ENCODE data around the gene PIAS1.
"Not testable (repeated sequence)": the region's sequence is repeated elsewhere in the genome, so short reads cannot be mapped to it uniquely, and the experiment has no call there.

PIAS1 gene

DNA sequence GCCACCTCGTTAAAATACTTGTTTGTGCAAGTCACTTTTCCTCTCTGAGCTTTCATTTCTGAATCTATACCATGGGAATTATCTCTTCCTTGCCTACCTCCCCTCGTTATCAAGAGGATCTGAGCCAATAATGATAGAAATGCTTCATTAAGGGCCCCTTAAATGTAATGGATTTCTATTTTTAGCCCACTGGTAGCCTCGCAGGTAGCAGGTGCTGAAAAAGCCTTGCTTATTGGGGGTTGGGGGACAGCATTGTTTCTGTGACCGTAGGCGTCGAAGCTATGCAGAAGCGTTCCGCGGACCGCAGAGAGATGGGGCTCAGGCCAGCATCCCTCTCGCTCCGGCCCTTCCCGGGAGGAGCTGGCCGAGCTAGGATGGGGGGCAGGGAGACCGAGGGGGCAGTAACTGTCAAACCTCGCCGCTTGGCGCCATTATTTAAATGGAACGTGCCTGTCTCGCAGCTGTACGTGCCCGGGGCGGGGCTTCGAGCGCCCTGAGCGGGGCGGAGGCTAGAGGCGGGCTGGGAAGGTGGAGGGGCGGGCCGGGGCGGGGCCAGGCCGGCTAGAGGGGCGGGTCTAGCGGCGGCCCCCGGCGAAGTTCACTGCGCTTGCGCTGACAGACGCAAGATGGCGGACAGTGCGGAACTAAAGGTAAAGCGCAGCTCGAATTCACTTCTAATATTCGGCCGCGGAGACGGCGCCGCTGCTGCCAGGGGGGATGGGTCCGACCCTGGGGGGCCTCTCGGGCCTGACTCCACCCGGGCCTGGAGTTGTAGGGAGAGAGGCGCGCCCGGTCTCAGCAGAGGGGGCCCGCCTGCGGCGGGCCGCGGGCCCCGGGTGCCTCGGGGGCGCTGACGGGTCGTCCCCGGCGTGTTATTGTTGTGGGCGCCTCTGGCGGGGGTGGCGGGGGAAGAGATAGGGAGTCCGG lies at the start of gene PIAS1:
PIAS1 (plus strand) TSS at position 615 of the 927 bp plus-strand sequence; CDS start at position 627, 12 bp downstream.
- peak; percentile 87 for DNase-seq (ENCODE audit: low read depth)

DNA sequence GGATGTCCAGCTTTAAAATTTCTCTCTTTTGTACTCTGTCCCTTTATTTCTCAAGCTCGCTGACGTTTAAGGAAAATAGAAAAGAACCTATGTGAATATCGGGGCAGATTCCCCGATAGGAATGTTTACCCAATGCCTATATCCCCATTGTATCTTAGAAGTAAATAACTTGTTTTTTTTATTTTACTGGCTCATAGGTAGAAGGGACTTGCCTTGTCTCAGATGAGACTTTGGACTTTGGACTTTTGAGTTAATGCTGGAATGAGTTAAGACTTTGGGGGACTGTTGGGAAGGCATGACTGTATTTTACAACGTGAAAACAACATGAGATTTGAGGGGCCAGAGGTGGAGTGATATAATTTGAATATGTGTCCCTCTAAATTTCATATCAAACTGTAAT lies 46.5 kb upstream of the PIAS1 start:
- not testable (repeated sequence) for DNase-seq (ENCODE audit: low read depth)

DNA sequence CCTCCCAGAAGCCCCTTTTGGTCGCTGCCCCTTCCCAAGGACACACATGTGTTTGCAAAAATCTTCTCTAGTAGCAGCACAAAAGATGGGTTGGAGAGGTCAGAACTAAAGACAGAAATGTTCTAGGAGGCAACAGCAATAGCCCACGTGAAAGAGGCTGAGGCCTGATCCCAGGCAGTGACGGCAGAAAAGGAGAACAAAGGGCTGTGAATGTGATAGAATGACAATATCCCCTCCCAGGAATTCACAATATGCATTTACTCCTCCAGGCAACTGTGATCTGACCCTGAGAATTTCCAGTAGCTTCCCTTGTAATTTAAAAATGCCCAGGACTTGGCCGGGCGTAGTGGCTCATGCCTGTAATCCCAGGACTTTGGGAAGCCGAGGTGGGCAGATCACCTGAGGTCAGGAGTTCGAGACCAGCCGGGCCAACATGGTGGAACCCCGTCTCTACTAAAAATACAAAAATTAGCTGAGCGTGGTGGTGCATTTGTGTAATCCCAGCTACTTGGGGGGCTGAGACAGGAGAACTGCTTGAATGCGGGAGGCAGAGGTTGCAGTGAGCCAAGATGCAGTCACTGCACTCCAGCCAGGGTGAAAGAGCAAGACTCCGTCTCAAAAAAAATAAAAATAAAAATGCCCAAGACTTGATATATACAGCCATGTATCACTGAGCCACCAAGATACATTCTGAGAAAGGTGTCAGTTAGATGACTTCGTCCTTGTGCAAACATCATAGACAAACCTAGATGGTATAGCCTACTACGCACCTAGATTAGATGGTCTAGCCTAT lies 43.6 kb upstream of the PIAS1 start:
- no peak for DNase-seq (ENCODE audit: low read depth)

DNA sequence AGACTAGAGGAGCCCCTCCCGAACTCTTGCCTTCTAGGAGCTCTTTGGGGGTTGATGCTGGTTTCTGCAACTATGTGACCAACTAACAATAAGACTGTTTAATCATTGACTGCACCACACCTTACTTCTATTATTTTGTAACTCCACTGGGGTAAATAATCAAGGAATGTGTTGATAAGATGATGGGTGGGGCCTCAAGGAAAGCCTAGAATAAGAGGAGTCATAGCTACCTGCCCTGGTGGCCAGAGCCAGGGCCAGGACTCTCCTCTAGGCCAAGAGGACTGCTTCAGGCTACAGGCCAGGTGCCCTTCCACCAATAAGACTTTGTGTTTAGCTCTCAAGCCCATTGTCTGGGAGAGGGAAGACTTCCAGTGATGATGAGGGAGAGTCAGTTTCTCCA lies 41.2 kb upstream of the PIAS1 start:
- DNase-seq (ENCODE audit: low read depth), result no peak

DNA sequence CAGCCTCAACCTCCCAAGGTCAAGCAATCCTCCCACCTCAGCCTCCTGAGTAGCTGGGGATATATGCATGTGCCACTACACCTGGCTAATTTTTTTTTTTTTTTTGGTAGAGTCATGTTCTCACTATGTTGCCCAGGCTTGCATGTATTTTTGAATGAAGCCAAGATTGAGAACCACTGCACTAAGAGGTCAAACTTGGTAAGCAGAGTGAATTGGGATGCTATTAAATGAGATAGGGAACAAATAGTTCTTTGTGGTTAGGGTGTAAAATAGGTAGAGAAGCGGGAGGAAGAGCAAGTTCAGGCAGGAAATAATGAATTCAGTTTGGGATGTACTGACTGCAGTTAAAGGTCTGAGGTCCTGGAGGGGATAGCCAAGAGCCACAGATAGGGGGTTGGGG lies 39.9 kb upstream of the PIAS1 start:
- DNase-seq (ENCODE audit: low read depth), result no peak

DNA sequence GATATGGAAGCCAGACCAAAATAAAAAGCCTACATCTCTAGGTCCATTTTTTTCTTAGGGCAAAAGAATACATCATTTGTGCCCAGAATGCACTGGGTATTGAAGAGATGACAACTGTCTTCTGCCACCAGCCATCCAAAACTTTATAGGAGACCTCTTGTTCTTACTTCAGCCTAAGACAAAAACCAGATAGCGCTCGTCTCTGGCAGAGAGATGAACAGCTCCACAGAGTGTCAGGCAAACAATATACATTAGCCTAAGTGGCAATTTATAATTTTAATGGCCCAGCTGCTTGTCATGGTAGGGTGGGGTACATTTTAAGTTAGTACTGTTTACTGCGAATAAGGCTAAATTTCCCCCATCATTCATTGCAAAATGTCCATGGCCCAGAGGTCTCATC lies 38.9 kb upstream of the PIAS1 start:
- no peak for DNase-seq (ENCODE audit: low read depth)

DNA sequence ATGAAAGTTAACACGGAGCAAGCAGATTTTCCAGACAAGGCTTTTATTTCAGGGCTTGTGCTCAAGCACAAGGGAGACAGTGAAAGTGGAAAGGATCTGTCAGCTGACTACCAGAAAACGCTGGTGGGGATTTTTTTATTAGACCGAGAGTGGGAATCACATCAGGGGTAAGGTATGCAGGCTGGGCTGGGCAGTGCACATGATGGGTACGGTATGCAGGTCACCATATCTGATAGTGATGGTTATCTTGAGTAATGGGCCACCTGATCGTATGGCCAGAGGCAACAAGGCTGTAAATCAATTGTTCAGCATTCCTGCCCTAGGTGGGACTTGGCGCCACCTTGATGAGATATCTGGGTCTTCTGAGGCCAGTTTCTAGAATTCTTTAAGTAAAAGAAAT lies 36.9 kb upstream of the PIAS1 start:
- DNase-seq (ENCODE audit: low read depth), result no peak

DNA sequence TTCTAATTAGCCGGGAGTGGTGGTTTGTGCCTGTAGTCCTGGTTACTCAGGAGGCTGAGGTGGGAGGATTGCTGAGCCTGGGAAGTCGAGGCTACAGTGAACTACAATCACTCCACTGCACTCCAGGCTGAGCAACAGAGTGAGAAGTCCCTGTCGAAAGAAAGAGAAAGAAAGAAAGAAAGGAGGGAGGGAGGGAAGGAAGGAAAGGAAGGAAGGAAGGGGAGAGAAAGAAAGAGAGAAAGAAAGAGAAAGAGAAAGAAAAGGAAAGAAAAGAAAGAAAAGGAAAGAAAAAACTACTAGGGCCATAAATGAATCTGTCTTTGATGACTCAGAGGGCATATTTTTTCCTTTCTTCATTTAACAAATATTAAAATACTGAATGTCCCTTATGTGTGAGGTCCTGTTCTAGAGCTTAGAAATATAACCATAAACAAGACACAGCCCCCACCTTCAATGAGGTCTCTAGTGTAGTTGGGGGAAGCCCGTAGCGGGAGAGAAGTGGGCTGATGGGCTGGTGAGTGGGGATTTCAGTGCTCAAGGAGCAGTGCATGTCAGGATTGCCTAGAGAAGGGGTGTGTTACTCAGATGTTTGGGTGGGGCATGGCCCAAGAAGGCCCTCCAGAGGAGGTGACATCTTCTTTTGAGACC lies 35.2 kb upstream of the PIAS1 start:
- no peak for DNase-seq (ENCODE audit: low read depth)

DNA sequence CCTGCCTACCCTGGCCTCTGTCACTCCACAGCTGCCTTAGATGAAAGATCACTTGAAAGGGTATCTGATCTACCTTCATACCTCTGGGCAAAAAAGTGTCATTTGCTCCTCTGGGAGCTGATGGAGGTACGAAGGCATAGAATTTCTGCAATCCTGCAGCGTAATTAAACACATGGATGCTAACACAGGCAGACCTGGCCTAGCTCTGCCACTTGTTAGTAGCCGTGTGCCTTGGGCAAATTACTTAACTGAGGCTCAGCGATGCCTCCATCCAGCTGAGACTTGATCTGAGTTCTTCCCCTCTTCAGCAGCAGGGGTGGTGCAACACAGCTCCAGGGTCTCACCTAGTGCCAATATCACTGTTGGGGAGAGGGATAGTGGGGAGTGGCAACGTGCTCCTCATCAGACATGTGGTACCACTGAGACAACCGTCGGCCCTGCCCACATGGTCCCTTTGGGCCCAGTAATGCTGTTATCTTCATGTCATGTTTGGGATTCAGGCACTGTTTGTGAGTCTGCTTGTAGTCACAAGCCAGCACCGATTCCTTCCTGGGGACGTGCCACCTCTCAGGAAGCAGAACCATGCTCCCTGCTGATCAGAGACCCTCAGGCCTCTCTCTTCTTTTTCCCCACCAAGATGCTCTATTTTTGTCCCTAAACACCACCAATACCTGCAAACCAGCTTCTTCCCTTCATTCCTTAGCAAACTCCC lies 34.1 kb upstream of the PIAS1 start:
- no peak for DNase-seq (ENCODE audit: low read depth)

DNA sequence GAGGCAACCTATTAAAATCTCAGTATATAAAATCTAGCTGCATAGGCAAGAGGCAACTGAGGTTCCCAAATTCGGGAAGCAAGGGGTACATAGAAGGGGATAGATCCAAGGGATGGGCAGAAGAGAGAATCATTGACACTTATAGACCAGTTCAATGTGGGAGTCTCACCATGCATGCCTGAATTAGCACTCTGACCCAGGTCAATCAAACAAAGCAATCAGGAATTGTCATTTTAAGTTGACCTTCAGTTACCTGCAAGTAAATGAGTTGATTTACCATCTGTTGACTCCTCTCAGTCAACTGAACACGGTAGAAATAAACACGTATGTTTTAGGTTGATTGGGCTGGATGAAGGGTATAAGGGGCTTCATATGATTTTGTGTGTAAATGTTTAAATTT lies 33.4 kb upstream of the PIAS1 start:
- DNase-seq (ENCODE audit: low read depth), result no peak

DNA sequence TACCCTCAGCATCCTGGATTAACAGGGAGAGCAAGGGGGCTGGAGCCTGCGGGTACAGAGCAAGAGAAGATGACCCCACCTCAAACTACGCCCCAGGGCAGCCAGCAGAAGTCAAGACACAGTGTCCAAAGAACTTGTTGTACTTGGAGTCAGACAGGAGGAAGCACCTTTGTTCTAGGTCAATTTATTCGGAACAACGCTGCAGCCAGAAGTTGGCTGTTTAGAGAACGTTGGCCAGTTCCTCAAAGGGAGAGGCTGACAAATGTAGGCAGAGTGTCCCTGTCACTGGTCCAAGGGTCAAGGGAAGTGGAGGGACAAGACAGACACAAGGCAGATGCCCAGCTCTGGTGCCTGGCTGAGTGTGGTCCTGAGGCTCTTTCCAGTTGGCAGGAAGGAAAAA lies 32.1 kb upstream of the PIAS1 start:
- DNase-seq (ENCODE audit: low read depth), result no peak

DNA sequence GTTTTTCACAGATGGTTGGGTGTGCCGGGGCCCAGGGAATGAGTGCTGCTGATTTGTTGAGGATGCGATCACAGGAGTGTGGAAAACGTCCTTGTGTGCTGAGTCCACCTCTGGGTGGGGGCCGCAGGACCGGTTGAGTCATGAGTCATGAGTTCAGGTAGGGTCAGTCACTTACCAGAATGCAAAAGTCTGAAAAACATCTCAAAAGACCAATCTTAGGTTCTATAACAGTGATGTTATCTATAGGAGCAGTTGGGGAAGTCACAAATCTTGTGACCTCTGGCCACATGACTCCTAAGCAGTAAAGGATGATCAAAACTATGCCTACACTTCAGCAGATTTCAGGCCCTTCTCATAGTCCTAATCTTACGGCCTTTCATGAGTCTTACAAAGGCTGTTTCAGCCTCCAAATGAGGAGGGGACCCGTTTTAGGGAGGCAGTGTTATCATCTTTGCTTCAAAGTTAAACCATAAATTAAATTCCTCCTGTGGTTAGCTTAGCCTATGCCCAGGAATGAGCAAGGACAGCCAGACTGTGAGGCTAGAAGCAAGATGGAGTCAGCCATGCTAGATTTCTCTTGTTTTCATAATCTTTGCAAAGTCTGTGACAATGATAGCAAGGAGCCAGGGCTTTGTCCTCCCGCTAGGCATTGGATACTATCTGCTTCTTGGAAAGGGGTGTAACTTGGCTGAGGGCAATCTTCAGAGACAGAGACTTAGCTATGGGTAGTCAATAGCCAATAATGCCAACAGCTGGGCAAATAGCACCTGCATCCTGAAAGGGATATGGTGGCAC lies 30.6 kb upstream of the PIAS1 start:
- DNase-seq (ENCODE audit: low read depth), result no peak

DNA sequence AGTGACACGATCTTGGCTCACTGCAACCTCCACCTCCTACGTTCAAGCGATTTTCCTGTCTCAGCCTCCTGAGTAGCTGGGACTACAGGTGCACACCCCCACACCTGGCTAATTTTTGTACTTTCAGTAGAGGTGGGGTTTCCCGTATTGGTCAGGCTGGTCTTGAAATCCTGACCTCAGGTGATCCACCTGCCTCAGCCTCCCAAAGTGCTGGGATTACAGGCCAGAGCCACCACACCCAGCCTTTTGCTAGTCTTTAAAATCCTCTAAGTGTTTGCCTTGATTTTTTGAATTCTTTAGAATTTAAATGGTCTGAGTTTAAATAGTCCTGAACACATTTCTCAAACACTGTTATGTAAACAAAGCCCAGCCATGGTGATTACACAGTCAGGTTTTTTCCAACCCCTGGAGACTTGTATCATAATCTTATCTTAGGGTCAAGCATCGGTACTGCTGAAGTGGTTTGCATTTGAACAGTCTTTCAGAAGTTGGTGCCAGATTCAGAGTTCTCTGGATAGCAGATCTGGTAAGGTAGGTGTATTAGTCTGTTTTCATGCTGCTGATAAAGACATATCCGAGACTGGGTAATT lies 28.2 kb upstream of the PIAS1 start:
- DNase-seq (ENCODE audit: low read depth), result no peak

DNA sequence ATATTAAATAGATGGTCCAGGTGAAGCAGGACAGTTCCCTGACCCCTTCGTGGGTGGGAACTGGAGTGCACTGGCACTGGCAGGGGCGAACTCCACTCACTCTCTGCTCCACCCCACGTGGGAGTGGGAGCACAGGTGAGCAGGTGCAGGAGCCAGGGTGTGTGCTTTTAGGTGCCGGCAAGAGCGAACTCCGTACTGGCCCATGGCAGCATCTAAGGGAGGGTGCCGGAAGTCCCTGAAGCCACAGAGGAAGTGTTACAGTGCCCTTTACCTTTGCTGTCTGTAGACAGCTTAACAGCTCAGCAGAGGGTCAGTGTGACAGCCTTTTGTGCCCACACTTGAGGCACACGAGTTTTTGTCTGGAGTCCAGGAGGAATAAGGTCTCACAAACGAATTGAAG lies 26.7 kb upstream of the PIAS1 start:
- no peak for DNase-seq (ENCODE audit: low read depth)

DNA sequence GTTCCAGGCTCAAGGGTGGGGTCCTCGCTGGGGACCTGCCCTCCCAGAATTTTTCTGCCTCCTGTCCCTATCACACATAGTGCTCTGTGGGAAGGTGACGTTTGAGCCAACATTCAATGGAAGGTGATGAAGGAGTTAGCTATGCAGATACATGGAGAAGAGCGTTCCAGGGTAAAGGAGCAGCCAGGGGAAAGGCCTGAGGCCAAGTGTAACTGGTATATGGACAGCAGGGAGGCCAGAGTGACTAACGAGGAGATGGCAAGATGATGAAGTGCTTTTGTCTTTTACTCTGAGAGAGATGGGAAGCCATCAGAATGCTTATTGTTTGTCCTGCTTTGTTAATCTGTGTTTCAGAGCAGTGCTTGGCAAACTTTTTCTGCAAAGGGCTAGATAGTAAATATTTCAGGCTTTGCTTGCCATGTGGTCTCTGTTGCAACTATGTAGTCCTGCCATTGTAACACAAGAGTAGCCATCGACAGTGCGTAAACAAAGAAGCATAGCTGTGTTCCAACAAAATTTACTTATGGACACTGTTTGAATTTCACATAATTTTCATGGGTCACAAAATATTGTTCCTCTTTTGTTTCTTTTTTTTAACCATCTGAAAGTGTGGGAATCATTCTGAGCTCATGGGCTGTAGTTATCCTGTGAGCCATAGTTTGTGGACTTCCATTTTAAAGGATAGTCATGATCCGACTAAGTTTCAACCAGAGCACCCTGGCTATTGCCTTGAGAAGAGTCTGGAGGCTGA lies 25.8 kb upstream of the PIAS1 start:
- no peak for DNase-seq (ENCODE audit: low read depth)

DNA sequence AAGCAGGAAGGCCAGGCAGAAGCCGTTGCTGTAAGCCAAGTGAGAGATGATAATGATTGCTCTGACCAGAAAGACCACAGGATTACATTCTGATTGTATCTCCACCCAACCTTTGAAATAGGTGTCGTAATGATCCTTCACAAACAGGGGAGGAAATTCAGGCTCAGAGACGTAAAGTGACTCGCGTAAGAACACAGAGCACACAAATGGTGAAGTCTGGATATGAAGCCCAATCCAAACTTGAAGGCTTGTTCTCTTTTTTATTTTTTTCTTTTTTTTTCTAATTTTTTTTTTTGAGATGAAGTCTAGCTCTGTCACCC lies 25.3 kb upstream of the PIAS1 start:
- no peak for DNase-seq (ENCODE audit: low read depth)

DNA sequence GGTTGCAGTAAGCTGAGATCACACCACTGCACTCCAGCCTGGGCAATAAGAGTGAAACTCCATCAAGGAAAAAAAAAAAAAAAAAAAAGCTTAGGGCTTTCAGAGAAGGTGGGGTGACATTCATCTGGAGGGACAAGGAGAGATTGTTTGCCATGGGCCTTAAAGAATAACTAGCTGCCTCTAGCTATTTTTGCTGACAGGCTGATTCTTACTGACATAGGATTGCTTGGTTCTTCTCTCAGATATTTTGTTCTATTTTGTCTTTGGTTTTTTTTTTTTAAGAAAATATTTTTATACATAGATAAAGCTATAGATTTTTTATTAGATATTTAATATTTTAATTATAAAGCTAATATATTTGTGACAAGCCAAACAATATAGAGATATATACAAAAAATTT lies 24.2 kb upstream of the PIAS1 start:
- no peak for DNase-seq (ENCODE audit: low read depth)

DNA sequence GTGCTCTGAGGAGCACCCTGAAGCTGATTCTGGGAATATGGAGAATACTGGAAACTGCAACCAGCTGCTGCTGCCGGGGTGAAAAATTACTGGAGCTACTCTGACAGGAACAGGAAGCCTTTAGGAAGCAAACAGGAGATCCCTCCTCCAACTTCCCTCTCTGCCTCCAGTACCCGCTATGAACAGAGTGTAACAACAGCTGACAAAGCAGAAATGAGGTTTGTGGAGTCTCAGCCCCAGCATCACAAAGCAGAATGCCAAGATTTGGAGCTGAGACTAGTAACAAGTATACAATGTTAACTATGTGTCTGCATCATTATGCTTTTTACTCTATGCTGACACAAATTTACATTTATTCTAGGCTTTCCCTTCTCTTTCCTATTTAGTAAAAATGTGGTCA lies 22.7 kb upstream of the PIAS1 start:
- no peak for DNase-seq (ENCODE audit: low read depth)

DNA sequence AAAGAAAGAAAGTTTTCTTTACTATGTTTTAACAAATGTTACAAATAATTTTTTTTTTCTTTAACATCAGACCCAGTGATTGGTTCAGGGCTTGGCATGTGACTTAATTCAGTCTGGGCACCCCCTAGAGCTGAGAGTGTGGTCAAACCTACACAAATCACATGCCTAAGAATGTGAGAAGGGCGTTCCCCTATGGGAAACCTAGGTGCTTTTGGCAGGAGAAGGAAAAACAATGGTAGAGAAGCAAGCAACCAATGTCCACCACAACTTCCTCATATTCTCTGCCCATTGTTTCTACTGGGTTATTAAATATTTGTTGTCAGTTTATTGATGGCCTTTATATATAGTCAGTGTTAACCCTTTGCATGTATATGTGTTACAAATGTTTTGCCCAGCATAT lies 21.4 kb upstream of the PIAS1 start:
- no peak for DNase-seq (ENCODE audit: low read depth)

DNA sequence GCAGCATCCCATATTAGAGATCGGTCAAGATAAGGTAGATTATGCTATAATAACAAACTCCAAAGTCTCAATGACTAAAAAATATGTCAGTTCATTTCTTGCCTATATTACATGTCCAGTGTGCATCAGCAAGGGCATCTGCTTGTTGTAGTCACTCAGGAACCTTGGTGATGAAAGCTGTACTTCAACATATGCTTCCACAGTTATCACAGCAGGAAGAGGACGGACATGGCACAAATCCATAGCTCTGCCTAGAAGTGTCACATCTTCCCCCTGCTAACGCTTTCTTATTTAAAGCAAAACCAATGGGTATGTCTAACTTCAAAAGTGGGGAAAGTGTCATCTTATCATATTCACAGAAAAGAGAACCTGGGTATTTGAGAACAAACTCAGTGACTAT lies 20.0 kb upstream of the PIAS1 start:
- DNase-seq (ENCODE audit: low read depth), result no peak

Measured in fibroblast of the conjunctiva (primary cell).